PC-9 (cell line): ENCODE measurements around the gene ARHGAP18. TPM values are rescaled to one million over a fixed set of nuclear protein-coding genes. Genes with fewer than 3 reads are reported as not detected.

Experiments
- BruUV-seq: library from RNA; stranded (reverse); fragments of 400-500 nt; replicated peaks from 2 replicates; lab custom pipeline; 2021; lab: Mats Ljungman, UMichigan
- CTCF ChIA-PET: fragments of 300-600 bp; sonication (Branson Sonifier 250); formaldehyde crosslinking; loops from one replicate; lab custom pipeline; 2022; ENCODE audit warnings: antibody characterized with exemption; lab: Charles Lee
- POLR2A ChIA-PET: fragments of 300-600 bp; sonication (Branson Sonifier 250); formaldehyde crosslinking; loops from one replicate; lab custom pipeline; 2022; ENCODE audit warnings: antibody characterized with exemption; ENCODE audit not compliant: unreplicated experiment; lab: Charles Lee
- DNase-seq, 2 experiments: peaks; one replicate each; pipeline versions ENCODE4 v3.0.0 to v3.0.0-alpha.2; 2015 to 2022; ENCODE audit warnings: mixed read lengths in 1 of 2
- H2AFZ ChIP-seq: fragments of 200-600 bp; sonication (generic); 2 replicates; pipeline ENCODE4 v1.8.1; 2017; ENCODE audit warnings: antibody characterized with exemption
- H3F3A ChIP-seq: fragments of 200-600 bp; sonication (generic); 2 replicates; pipeline ENCODE4 v1.8.1; 2017; ENCODE audit warnings: antibody characterized with exemption, mild to moderate bottlenecking, low read depth; ENCODE audit not compliant: insufficient read depth
- H3K27ac ChIP-seq: fragments of 200-600 bp; sonication (generic); 2 replicates; pipeline ENCODE4 v1.6.1; 2016; ENCODE audit warnings: mixed run types
- H3K27me3 ChIP-seq: fragments of 200-600 bp; sonication (generic); 2 replicates; pipeline ENCODE4 v1.6.1; 2016; ENCODE audit warnings: low read depth, mixed run types; ENCODE audit not compliant: insufficient read depth
- H3K36me3 ChIP-seq: fragments of 200-600 bp; sonication (generic); 2 replicates; pipeline ENCODE4 v1.6.1; 2016; ENCODE audit warnings: low read depth, mixed run types
- H3K4me1 ChIP-seq: fragments of 200-600 bp; sonication (generic); replicated peaks from 2 replicates; pipeline ENCODE4 v1.6.1; 2016; ENCODE audit warnings: mixed run types; ENCODE audit not compliant: insufficient read depth
- H3K4me2 ChIP-seq: fragments of 200-600 bp; sonication (generic); 2 replicates; pipeline ENCODE4 v1.6.1; 2017; ENCODE audit warnings: mixed run types
- H3K4me3 ChIP-seq: fragments of 200-600 bp; sonication (generic); 2 replicates; pipeline ENCODE4 v1.6.1; 2016; ENCODE audit warnings: mixed run types
- H3K79me2 ChIP-seq: fragments of 200-600 bp; sonication (generic); 2 replicates; pipeline ENCODE4 v1.6.1; 2017; ENCODE audit warnings: low read depth, mixed run types
- H3K9me2 ChIP-seq: fragments of 200-600 bp; sonication (generic); 2 replicates; pipeline ENCODE4 v1.8.1; 2017; ENCODE audit warnings: mild to moderate bottlenecking; ENCODE audit not compliant: insufficient read depth
- H3K9me3 ChIP-seq: fragments of 200-600 bp; sonication (generic); 2 replicates; pipeline ENCODE4 v1.8.1; 2016; ENCODE audit warnings: low read depth; ENCODE audit not compliant: insufficient read depth
- H4K20me1 ChIP-seq: fragments of 200-600 bp; sonication (generic); 2 replicates; pipeline ENCODE4 v1.8.1; 2017; ENCODE audit not compliant: insufficient read depth
- EZH2 ChIP-seq: fragments of 200-600 bp; sonication (generic); IDR thresholded peaks from 2 replicates; pipeline ENCODE4 v1.8.0; 2017; ENCODE audit warnings: antibody characterized with exemption, low read depth
- intact Hi-C: fragments of 100-400 bp; cut with micrococcal nuclease; formaldehyde crosslinking; loops from one replicate; pipeline ENCODE4 v1.10.0; 2022; ENCODE audit not compliant: unreplicated experiment
- total RNA-seq: library from RNA; stranded (reverse); gene quantifications from 2 replicates; pipeline ENCODE4 v1.2.3, GENCODE V29; 2021
- TF ChIP-seq, protein P1 (sequence below): fragments of 200-600 bp; sonication (generic); conservative IDR thresholded peaks from 2 replicates; pipeline ENCODE4 v1.6.1; 2017; ENCODE audit warnings: mixed run types, antibody characterized with exemption, mild to moderate bottlenecking, moderate library complexity

The ARHGAP18 gene
- total RNA-seq, 1 experiment from 2014 or later, result 15.0 TPM

DNA sequence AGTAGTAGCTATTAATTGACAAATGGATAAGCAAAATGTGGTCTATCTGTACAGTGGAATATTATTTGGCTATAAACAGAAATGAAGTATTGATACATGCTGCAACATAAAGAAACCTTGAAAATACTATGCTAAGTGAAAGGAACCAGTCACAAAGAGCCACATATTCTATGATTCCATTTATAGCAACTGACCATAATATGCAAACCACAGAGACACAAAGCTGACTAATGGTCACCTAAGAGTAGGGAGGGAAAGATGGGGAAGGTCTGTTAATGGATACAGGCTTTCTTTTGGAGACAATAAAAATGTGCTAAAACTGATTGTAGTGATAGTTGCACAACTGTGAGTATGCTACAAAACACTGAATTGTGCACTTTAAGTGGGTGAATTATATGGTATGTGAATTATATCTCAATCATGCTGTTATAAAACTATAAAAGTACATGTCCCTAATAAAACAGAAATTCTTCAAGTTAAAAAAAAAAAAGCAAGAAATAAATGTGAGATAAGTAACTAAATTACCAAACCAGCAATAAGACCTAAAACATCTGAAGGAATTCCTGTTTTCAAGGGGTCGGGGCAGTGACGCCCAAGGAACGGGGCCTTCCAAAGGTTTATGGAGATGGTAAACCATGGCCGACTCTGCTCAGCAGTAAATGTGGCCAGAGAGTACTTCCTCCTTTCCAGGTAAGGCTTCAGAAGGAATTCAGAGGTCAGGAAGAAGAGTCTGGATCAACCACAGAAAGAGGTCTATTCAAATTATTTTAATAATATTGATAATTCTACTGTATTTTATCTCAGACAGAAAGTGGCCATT lies 75.4 kb downstream of the ARHGAP18 start:
- H2AFZ ChIP-seq, result no peak overlapping the region
- no peak overlapping the region for H3K27ac ChIP-seq
- CTCF ChIA-PET, result no interaction called here
- no peak for DNase-seq
- H3K9me3 ChIP-seq, result no peaks in the 10 kb centered on the region
- no peaks in the 10 kb centered on the region for H3K79me2 ChIP-seq
- TF ChIP-seq EZH2, result no peak
- TF ChIP-seq, protein P1, sequence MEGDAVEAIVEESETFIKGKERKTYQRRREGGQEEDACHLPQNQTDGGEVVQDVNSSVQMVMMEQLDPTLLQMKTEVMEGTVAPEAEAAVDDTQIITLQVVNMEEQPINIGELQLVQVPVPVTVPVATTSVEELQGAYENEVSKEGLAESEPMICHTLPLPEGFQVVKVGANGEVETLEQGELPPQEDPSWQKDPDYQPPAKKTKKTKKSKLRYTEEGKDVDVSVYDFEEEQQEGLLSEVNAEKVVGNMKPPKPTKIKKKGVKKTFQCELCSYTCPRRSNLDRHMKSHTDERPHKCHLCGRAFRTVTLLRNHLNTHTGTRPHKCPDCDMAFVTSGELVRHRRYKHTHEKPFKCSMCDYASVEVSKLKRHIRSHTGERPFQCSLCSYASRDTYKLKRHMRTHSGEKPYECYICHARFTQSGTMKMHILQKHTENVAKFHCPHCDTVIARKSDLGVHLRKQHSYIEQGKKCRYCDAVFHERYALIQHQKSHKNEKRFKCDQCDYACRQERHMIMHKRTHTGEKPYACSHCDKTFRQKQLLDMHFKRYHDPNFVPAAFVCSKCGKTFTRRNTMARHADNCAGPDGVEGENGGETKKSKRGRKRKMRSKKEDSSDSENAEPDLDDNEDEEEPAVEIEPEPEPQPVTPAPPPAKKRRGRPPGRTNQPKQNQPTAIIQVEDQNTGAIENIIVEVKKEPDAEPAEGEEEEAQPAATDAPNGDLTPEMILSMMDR, result no peak
- H3K9me2 ChIP-seq, result no peaks in the 10 kb centered on the region
- H3K36me3 ChIP-seq, result no peaks in the 10 kb centered on the region
- no peaks in the 10 kb centered on the region for H4K20me1 ChIP-seq
- H3K4me3 ChIP-seq, result no peak overlapping the region
- intact Hi-C loops, result no loop called here
- no TSS peak for BruUV-seq
- POLR2A ChIA-PET, result no interaction called here
- no peaks in the 10 kb centered on the region for H3K27me3 ChIP-seq
- H3K4me2 ChIP-seq, result no peak overlapping the region
- H3F3A ChIP-seq, result no peaks in the 10 kb centered on the region
- no peaks in the 10 kb centered on the region for H3K4me1 ChIP-seq

DNA sequence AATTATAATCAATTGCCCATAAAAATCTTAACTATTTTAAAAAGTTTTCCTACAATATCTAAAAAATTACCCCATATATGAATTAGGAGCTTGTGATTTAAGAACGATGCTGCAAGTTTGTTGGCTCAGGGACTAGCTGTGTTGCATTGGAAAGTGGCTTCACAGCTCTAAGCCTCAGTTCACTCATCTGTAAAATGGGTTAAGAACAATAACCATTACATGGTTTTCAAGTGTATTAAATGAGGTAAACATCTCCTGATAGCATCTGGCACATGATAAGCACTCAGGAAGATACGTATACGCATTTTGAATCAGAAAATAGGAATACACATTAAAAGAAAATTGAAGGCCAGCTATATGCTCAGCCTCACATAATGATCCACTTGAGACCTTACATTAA lies 76.4 kb downstream of the ARHGAP18 start:
- POLR2A ChIA-PET, result interaction anchor here (0.6 kb wide), 1 partner anchor 20 kb away, joined by 3 read pairs; no protein-coding TSS in a partner anchor

DNA sequence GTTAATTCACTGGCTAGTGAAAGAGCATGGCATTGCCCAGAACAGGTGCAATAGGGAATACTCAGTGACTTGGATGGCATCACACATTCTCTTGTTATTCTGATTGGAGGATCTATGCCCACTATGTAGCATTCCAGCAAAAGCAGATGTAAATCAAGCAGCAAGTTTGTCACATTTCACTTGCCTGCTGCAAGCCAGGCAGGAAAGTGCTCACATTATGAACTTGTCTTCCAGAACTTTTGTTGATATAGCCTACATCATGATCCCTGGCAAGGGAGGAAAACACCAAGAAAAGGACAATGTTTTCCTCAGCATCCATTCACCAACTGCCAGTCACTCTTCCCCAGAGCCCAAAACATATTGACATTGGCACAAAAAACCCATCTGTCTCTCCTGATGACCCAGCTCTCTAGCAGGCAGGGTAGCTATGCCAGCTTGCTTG lies 77.8 kb downstream of the ARHGAP18 start:
- H3K4me1 ChIP-seq, result no peaks in the 10 kb centered on the region
- no TSS peak for BruUV-seq
- H3K27me3 ChIP-seq, result no peaks in the 10 kb centered on the region
- H3K36me3 ChIP-seq, result no peaks in the 10 kb centered on the region
- H4K20me1 ChIP-seq, result no peaks in the 10 kb centered on the region
- intact Hi-C loops, result no loop called here
- ChIA-PET CTCF (no interaction called here), POLR2A (no interaction called here)
- no peak overlapping the region for H2AFZ ChIP-seq
- H3K79me2 ChIP-seq, result no peaks in the 10 kb centered on the region
- no peaks in the 10 kb centered on the region for H3F3A ChIP-seq
- no peak overlapping the region for H3K4me3 ChIP-seq
- DNase-seq, result no peak
- H3K27ac ChIP-seq, result no peak overlapping the region
- no peaks in the 10 kb centered on the region for H3K9me3 ChIP-seq
- no peak for TF ChIP-seq EZH2
- TF ChIP-seq, protein P1, result no peak
- H3K9me2 ChIP-seq, result no peaks in the 10 kb centered on the region
- no peak overlapping the region for H3K4me2 ChIP-seq

More for the DNA sequence above, 76.4 kb downstream of the ARHGAP18 start:
- intact Hi-C loops, result no loop called here
- Histone ChIP-seq H3K9me2 (no peaks in the 10 kb centered on the region), H3K4me2 (no peak overlapping the region), H3K79me2 (no peaks in the 10 kb centered on the region), H3K27ac (no peak overlapping the region), H3K27me3 (no peaks in the 10 kb centered on the region), H4K20me1 (no peaks in the 10 kb centered on the region), H3K9me3 (no peaks in the 10 kb centered on the region), H3F3A (no peaks in the 10 kb centered on the region), H2AFZ (no peak overlapping the region), H3K36me3 (no peaks in the 10 kb centered on the region), H3K4me1 (no peaks in the 10 kb centered on the region), H3K4me3 (no peak overlapping the region)
- DNase-seq, result no peak
- CTCF ChIA-PET, result no interaction called here
- TF ChIP-seq, protein P1, result no peak
- TF ChIP-seq EZH2, result no peak
- BruUV-seq, result no TSS peak
